GM04503 (cell line): ENCODE data around the gene ELOB.
"Not testable (repeated sequence)": the region's sequence is repeated elsewhere in the genome, so short reads cannot be mapped to it uniquely, and the experiment has no call there.

Experiments used
- DNase-seq: peaks from one replicate; pipeline ENCODE4 v3.0.0-alpha.2; 2012; ENCODE audit warnings: low read depth

The ELOB gene

DNA sequence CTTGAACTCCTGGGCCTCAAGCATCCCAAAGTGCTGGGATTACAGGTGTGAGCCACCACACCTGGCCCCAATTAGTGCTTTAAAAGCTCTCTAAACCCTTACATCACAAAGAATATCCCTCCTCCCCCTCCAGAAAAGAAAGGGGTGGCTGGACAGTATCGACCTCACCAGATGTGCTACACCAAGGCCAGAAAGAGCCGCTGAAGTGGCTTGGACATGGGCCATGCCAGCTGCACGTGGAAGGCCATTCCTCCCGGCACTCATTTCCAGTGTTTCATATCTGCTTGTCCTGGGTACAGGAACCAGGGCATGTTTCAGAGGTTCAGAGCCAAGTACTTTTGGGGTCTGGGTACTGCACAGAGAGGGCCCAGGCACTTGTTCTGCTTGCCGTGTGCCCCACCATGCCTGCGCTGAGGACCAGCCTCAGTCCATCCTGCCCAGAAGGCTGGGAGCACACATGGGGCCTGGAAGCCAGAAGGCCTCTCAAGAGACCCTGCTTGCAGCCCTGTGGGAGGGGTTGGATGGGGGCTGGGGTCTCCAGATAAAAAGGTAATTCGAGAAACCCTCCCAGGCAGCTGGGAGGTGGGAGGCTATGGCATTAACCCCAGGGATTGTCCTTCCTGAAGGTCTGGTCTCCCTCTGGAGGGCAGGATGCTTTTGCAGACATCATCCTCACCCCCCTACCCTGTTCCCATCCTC is 28.2 kb downstream of the ELOB start:
- no peak for DNase-seq

DNA sequence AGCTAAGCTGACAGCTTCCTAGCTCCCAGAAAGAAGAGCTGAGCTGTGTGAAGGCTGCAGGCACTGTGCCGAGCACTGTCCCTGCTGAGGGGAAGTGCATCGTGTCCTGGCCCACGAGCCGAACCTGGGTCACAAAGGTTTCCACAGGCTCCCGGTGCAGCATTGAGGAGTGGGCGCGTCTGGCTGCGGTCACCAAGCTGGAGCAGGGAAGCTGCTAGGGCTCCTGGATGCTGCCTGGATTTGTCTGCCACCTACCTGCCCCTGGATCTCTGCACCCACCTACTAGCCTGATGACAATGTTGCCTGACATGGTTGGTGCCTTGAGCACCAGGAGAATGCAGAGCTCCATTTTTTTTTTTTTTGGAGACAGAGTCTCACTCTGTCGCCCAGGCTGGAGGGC is 31.1 kb downstream of the ELOB start:
- no peak for DNase-seq

DNA sequence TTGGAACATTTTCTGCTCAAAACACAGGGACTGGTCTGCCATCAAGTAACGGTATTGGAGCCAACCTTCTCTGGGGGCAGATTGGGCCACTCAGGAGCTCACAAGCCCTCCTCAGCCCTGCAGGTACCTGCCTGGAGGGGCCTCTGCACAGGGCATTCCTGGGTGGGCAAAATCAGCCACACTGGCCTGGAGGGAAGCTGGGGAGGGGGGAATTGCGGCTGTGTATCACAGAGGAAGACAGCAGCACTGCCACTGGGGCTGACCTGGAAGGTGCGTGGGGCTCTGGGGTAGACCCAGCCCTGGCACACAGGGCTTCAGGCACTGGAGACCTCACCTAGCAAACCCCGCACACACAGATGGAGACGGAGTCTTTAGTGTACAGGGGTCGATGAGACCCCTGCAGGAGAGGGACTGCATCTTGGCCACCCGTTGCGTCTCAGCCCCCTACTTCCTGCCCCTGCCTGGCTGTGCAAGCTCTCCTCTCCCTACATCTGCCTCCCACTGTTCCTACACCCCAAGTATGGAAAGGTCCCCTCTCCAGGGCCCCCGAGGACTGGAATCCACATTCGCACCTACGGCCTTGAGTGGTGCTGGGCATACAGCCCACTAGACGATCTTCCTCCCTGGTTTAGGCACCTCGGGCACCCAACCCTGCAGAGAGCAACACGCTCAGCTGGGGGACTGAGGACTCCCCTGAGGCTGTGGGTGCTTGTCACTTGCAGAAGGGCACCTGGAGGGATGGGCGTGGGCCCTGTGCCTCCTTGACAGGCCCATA is 31.8 kb downstream of the ELOB start:
- no peak for DNase-seq

DNA sequence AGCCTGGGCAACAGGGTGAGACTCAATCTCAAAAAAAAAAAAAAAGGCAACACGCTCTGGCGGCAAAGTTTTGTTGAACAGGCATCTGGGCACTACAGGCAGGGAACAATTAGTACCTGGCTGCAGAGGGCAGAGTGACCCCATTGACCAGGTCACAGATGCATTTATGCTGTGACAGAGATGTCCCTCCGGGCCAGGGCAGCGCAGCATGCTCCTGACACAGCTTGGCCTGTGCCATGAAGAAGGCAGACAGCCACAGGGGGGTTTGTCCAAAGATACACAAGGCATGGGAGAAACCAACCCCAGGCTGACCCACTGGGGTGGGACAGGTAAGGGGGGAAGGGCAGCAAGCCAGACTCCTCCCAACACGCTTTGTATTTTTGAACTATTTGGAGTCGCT is 32.4 kb downstream of the ELOB start:
- no peak for DNase-seq

DNA sequence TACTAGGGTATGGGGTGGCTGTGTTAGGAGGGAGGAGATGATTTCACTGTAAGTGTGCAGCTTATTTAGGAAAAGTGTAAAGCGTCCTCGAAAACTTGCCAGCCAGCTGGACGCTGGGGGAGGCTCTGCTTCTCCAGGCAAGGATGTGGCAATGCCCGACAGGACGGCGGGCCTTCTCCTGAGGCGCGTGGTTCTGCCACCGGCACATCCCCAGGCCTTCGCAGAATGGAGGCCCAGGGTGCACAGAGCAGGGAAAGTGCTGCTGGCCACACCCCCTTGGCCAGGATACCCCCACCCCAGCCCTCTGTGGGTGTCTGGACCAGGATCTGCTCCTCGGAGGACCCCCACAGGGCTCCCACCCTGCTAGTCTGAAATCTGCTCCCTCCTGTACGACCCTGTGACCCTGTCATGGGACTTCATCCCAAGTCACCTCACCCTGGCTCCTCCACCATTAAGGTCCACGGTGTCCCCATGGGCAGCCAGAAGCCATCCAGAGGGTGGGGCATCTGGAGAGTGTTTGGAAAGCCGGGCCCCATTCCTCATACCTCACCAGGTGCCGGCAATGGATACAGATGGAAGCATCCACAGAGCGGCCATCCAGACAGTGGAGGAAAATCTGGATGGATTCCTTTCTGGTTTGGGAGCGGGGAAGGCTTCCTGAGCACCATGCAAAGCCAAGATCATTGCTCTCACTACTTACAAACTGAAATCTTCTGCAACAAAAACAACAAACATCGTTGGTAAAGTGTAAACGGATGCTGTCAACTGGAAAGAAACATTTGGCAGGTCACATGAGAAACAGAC is 33.9 kb downstream of the ELOB start:
- no peak for DNase-seq

DNA sequence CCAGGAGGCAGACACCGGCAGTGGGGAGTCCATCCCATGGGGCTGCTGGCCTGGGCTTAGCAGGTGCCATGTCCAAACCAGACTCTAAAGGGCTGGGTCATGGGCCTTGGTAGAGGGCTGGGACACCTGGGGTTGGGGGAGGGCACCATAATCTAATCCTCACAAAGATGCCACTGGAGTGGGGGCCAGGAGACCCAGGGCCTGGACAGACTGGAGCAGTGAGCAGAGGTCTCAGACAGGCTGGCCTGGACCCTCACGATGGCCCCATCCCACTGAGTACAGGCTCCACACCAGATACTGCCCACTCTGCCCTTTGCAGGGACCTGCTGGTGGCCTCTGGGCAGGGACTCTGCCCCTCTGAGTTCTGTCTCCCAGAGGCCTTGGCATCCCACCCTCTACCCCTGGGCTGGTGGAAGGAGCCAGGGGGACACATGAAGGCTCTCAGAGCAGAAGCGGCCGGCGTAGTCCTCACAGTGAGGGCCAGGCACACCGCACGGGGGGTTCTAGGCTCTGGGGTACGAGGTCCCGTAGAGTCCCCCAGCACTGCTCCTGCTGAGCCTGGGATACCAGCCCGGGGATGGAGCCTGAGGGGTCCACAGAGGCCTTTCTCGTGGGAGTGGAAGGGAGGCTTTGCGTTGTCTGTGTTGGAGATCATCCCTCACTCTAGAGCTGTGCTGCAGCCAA is 34.6 kb downstream of the ELOB start:
- DNase-seq: no peak

DNA sequence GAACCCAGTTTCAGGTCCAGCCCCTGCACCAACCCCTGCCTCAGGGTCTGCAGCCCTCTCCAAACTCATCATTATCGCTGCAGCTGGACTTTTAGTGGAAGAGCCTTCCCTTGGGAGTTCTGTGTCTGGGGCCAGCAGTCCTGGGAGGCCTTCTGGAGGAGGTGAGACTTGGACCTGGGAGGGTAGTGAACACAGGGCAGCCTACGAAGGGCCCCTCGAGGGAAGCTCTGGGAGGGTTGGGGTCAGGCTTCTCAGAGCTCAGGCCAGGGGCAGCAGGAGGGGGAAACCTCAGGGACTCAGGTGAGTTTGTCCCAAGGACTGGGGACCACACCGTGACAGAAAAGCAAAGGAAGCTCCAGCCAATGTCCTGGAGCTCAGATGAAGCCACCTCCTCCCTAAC is 35.9 kb downstream of the ELOB start:
- DNase-seq: no peak

DNA sequence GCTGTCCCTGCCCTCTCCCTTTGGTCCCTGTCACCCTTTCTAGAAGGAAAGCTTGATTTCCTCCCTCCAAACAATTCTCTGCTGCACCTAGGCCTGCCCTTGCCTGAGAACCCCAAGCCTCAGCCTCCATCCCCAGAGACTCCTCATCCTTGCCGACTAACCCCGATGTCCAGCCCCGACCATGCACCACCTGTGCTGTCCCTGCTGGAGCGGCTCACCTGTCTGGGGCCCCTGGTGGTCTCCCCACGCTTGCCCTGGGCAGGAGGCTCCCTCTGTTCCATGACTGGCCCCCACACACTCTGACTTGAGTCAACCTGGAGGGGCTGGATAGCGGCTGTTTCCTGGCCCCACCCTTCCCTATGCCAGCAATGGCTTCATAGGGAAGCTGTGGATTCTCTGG is 36.6 kb downstream of the ELOB start:
- no peak for DNase-seq

DNA sequence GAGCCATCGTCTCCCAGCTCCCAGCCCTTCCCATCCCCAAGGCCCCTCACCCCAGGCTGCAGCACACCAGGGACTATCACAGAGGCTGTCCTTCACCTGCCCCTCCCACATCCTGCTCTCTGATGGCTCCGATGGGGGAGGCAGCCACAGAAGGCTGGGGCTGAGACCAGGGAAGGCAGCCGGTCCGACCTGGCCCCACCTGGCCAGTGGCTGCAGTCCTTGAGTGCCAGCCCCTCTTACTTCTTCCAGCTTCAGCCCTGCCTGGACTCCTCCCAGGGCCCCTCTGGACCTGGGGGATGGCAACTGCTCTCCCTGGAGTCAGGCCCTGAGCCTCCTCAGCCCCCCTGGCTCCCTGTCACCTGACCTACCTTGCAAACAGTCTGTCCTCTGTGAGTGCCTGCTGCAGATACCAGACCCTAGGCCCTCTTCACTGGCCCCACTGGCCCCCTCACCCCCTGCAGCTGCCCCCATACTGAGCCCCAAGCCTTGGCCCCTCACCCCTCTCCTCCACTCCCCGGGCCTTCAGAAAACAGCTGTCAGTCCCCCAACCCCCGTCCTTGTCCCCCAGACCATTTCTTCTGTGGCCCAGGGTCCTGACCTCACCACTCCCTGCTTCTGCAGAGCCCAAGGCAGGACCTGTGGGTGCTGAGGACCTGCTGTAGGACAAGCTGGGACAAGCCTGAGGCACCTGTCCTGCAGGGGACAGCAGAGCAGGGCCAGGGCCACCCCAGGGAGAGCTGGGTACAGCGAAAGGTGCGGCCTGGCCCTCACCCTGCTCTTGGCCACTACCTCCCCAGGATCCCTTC is 37.3 kb downstream of the ELOB start:
- DNase-seq: no peak

DNA sequence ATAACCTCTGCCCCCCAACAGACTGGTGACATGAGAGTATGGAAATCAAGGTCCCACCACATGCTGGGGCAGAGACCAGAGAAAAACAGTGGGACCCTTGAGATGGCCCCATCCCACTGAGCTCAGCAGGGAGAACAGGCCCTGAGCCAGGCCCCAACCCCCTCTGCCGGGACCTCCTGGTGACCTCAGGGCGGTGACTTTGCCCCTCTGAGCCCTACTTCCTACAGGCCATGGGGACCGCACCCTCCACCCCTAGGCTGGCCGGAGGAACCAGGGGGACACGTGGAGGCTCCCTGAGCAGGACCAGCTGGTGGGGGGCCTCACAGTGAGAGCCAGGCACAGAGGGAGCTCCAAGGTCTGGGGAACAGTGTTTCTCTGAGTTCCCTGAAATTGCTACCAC is 38.5 kb downstream of the ELOB start:
- no peak for DNase-seq

DNA sequence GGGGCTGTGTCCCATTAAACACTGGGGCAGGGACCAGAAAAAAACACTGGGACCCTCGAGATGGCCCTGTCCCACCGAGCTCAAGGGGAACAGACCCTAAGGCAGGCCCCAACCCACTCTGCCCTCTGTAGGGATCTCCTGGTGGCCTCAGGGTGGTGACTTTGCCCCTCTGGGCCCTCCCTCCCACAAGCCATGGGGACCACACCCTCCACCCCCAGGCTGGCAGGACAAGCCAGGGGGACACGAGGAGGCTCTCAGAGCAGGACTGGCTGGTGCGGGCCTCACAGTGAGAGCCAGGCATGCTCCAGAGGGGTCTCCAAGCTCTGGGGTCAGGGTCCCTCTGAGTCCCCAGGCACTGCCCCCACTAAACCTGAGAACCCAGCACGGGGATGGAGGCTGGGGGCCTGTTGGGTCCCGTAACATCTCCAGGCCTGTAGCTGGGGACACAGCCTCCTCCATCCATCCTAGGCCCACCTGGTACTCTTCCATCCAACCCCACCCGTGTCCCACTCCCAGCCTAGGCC is 39.1 kb downstream of the ELOB start:
- no peak for DNase-seq

DNA sequence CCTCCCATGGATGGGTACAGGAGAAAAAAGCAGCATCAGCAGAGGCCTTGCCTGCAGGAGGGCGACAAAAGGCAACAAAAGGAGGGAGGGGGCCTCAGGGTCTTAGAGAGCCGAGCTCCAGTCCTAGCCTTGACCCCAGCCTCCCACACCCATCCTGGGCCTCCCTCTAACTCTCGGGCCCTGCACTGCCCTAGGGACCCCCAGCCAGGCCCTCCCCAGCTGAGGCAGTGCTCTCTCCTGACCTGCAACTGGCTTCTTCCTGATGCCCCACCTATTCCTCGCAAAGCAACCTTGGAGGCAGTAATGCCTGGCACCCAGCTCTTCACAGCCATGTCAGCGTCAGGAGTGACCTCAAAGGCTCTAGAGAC is 39.9 kb downstream of the ELOB start:
- no peak for DNase-seq

DNA sequence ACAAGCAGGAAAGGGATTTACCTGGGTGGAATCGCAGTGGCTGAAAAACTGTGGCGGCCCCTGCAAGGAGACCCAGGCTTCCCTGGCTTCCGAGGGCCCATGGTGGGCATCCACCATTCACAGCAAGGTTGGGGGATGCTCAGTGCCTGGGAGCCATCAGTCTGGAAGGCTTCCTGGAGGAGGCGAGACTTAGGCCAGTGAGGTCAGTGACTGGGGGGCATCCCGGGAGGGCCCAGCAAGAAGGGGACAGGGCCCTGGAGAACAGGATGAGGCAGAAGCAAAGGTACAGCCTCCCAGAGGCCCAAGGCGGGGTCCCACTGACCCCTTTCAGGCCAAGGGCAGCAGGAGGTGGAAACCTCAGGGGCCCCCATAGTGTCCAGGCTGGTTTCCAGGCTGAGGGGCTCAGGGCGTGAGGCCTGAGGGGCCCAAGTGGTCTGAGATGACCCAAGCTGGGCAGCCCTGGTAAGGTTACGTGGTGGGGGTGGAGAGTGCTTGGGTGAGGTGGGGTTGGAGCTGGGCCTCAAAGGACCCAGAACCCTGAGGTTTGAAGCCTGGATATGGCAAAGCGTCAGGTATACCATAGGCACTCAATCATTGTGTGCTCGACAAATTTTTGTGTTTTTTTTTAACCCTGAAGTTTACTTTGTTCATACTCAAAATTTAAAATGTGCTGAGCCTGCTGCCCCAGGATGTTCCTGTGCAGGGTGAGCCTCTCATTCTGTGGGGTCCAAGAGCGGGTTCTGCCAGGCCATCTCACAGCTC is 40.4 kb downstream of the ELOB start:
- DNase-seq: no peak

DNA sequence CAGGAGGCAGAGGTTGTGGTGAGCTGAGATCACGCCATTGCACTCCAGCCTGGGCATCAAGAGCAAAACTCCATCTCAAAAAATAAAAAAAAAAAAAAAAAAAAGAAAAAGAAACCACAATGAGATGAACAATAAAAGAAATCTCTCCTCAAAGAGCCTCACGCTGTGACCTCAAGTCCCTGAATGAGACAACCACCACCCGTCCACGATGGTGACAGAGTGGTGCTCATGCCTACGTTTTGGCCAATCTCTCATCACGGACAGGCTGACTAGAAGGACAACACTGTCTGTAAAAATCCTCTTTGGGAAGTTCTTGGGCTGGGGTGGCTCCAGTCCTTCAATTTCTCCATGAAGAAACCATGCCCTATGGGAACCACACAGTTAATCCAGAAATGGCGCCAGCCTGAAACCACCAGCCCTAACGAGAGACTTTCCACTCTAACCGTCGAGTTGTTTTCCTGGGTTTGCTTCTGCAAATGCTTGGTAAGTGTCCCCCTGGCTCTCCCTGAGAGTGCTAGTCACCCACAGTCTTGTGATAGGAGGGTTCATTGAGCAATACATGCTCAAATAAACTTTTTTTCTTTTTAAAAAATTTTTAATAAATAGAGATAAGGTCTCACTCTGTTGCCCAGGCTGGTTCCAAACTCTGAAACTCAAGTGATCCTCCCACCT is 42.1 kb downstream of the ELOB start:
- no peak for DNase-seq

DNA sequence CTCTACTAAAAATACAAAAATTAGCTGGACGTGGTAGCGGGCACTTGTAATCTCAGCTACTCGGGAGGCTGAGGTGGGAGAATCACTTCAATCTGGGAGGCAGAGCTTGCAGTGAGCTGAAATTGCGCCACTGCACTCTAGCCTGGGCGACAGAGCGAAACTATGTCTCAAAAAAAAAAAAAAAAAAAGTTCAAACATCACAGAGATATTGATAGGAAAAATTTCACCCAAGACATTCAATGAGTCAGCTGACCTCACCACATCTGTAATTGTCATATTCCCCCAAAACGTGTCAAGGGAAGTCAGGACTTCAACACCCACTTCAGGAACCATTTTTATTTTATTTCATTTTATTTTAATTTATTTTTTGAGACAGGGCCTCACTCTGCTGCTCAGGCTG is 49.0 kb downstream of the ELOB start:
- DNase-seq: no peak

DNA sequence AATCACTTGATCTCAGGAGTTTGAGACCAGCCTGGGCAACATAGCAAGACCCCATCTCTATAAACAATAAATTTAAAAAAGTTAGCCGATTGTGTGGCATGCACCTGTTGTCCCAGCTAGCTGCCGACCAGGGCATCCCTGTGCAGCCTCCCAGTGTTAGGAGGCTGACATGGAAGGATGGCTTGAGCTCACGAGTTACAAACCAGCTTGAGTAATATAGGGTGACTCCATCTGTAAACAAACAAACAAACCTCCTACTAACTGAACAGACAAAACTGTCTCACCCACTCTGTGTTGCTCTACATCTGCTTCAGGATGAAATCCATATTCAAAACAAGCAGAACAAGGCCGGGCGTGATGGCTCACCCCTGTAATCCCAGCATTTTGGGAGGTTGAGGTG is 50.2 kb downstream of the ELOB start:
- no peak for DNase-seq

DNA sequence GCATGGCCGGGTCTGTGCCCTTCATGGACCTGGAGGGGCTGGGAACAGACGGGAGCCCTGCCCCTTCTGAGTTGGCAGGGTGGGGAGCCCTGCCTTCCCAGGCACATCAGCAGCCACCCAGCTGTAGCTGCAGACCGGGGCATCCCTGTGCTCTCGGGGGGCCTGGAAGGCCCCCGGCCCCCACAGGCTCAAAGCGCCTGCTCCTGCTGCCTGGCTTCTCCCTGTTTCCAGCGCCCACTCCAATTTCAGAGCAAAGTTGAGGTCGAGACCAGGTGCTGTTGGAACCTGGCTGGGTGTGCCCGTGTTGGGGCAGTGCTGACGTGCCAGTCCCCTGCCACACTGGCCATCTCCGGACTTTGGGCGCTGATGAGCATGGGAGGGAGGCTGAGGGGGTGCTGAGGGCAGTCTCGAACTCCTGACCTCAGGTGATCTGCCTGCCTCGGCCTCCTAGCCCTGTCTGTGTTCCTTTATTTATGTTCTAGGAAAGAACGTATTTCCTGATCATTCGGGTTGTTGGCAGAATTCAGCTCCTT is 52.2 kb downstream of the ELOB start:
- DNase-seq: no peak

DNA sequence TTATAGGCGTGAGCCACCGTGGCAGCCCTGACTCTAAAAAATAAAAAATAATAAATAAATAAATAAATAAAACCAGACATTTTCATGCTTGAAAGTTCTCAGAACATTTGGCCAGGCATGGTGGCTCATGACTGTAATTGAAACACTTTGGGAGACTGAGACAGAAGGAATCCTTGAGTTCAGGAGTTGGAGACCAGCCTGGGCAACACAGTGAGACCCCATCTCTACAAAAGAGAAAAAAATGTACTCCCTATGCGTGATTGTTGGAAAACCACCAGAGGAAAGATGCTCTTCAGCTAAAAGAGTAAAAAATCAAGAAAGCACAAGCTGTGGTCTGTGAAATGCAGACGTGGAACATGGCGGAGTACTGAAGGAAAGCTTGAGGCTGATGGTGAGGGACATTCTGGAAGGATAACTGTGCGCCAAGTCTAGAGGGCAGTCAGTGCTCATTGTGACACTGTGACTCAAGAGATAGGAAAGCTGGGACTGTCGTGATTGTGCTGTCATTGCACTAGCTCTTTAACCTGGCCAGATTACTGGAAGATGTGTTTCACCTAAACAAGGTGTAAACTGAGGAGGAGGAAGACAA is 52.9 kb downstream of the ELOB start:
- no peak for DNase-seq

DNA sequence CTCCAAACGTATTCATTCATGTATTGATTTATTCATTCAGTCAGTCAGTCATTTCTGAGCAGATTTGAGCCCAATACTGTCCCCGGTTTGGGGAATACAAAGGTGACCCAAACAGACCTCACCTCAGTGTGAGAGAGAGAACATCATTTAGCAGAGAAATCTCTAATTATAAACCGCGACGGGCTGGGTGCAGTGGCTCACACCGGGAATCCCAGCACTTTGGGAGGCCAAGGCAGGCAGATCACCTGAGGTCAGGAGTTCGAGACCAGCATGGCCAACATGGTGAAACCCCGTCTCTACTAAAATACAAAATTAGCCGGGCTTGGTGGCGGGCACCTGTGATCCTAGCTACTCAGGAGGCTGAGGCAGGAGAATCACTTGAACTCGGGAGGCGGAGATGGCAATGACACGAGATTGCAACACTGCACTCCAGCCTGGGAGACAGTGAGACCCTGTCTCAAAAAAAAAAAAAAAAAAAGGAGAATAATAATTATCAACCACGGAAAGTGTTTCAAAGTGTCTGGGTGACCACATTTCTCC is 55.4 kb downstream of the ELOB start:
- not testable (repeated sequence) for DNase-seq
